Rectal smooth muscle tissue (tissue), 1 donor: ENCODE results near the gene B3GLCT.

ENCODE experiments used
- H3K27ac ChIP-seq: one replicate; pipeline ENCODE4 v1.7.0; 2013; ENCODE audit warnings: low read depth, low read length, inconsistent platforms
- H3K27me3 ChIP-seq: one replicate; pipeline ENCODE4 v1.7.0; 2013; ENCODE audit warnings: low read length; ENCODE audit not compliant: control insufficient read depth, insufficient read depth
- H3K36me3 ChIP-seq: one replicate; pipeline ENCODE4 v1.7.0; 2013; ENCODE audit warnings: low read length; ENCODE audit not compliant: control insufficient read depth, insufficient read depth
- H3K4me1 ChIP-seq: one replicate; pipeline ENCODE4 v1.7.0; 2013; ENCODE audit warnings: low read length; ENCODE audit not compliant: control insufficient read depth, insufficient read depth
- H3K4me3 ChIP-seq: one replicate; pipeline ENCODE4 v1.7.0; 2013; ENCODE audit warnings: low read length
- H3K9ac ChIP-seq: one replicate; pipeline ENCODE4 v1.7.0; 2013; ENCODE audit warnings: low read length

The B3GLCT gene

DNA sequence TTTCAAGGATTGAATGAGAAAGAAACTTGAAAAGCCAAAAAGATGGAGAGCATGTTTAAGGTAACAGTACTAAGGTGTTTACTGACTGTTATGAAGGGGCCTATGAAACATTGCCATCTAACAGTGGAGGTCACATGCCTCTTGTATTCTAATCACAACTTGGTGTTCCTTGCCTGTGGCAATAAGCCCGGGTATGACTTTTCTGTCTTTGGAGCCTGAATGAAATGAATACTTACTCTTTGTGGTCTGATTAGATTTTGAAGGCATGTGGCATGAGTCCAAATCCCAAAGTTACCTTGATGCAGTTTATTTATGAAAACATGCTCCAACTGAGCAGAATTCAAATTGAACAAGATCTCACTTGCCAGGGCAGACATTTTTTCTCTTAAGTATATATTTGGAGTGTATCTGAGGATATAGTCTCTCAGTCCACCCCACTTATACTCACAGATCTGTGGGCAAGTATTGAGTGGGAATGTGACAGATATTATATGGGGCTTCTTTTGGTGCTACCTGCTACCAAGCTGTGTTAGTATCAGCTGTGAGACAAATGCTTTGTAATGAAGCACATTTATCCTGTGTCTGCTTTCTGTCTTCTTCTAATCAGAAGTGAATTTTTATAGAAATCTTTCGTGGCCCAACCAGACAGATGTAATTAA, 67.5 kb downstream of the B3GLCT start:
- Histone ChIP-seq H3K27ac (no peak overlapping the region), H3K4me3 (no peak overlapping the region), H3K27me3 (no peaks in the 10 kb centered on the region), H3K9ac (no peak overlapping the region), H3K4me1 (no peaks in the 10 kb centered on the region), H3K36me3 (peaks cover 4% of the 10 kb centered on the region)

DNA sequence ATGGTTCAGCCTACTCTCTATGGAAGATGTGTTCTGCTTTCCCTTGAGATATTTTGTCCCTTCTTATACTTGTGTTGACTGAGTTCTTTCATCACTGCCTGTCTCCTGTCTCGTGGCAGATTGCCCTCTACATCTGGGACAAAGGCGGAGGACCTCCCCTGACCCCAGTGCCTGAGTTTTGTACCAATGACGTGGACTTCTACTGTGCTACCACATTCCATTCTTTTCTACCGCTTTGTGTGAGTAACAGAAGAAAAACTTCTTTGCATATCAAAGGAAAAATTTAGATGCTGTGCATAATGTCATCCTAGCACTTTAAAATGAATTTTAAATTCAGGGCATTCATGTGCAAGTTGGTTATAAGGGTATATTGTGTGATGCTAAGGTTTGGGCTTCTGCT, 74.6 kb downstream of the B3GLCT start:
- peaks cover 7% of the 10 kb centered on the region for H3K36me3 ChIP-seq
- no peaks in the 10 kb centered on the region for H3K27me3 ChIP-seq
- no peak overlapping the region for H3K27ac ChIP-seq
- H3K4me3 ChIP-seq = no peak overlapping the region
- H3K9ac ChIP-seq = no peak overlapping the region
- H3K4me1 ChIP-seq = no peaks in the 10 kb centered on the region

DNA sequence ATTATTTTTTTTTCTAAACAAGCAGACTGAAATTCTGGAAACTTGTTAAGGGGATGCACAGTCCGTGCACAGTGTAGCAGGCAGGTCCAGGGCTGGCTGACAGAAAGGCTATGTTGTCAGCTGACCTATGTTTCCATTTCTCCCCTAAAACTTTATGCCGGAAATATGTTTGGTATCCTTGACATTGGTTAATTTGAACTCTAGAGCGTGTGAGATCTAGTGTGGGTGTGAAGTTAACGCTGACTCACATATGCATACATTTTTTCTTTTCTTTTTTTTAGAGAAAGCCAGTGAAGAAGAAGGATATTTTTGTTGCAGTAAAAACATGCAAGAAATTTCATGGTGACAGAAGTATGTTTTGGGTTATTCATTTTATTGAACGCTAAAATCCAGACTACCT, 76.6 kb downstream of the B3GLCT start:
- H3K4me1 ChIP-seq = no peaks in the 10 kb centered on the region
- H3K4me3 ChIP-seq = no peak overlapping the region
- peaks cover 3% of the 10 kb centered on the region for H3K36me3 ChIP-seq
- H3K27ac ChIP-seq = no peak overlapping the region
- no peak overlapping the region for H3K9ac ChIP-seq
- H3K27me3 ChIP-seq = no peaks in the 10 kb centered on the region

DNA sequence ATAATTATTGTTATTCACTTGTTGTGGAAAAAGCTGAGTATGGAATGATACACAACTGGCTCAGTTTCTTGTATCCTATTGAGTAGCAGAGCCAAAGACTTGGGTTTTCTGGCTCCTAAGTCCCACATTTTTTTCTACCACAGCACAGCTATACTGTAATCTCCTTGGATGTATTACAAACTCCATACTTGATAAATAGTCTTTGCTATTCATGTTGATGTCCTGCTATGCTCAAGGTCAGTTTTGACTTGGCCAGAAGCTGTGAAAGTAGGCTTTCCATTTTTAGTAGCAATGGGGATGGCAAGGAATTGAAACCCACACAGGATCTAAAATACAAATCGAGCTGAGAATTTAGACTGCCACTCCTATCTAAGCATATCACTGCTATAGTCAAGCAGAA, 79.1 kb downstream of the B3GLCT start:
- H3K4me3 ChIP-seq = no peak overlapping the region
- no peaks in the 10 kb centered on the region for H3K27me3 ChIP-seq
- no peak overlapping the region for H3K27ac ChIP-seq
- peaks cover 3% of the 10 kb centered on the region for H3K36me3 ChIP-seq
- no peaks in the 10 kb centered on the region for H3K4me1 ChIP-seq
- no peak overlapping the region for H3K9ac ChIP-seq

DNA sequence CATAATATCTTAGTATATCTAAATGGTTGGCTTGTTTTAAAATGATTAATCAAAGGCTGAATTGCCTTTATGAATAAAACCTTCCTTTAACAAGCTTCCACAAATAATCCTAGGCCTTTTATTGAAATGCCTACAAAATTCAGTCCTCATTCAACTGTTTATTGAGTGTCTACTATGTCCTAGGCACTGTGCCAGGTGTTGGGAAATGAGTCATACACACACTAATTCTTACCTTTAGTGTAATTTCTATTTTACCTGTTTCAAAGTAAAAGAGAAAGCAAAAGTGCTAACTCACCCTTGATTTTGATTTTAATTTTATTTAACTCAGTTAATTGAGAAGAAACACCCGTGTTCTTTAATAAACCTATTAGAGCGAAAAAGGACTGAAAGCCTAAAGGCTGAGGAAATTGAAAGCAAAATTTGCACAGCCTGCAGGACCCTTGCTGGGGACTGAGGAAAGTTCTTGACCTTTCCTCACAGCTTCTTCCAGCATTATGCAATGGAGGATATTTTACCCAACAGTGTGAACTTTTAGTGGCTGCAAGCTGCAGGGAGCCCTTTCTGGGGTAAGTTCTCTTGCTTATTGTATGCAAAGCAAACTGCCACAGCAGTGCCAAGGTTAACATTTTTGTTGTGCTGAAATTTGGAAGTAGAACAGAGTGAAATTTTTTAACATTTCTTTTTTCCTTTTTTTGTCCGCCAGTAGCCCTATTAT, 83.1 kb downstream of the B3GLCT start:
- H3K4me1 ChIP-seq = no peaks in the 10 kb centered on the region
- H3K36me3 ChIP-seq = no peaks in the 10 kb centered on the region
- no peak overlapping the region for H3K9ac ChIP-seq
- no peaks in the 10 kb centered on the region for H3K27me3 ChIP-seq
- no peak overlapping the region for H3K4me3 ChIP-seq
- no peak overlapping the region for H3K27ac ChIP-seq

DNA sequence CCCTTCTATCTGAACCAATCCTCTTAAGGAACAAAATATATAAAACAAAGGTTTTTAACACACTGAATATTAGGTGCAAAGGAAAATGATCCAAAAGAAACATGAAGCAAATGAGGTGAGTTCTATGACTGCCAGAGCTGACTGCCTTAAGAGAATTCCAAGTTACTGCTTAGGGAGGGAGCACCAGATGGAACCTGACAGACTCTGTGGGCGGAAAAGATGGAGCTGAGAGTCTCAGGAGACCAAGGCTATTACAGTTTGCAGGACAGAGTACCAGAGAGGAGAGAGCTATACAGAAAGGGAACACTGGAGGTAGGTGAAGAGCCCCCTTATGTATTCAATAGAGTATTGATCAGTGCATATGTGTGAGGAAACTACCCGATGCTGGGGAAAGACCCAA, 87.2 kb downstream of the B3GLCT start:
- Histone ChIP-seq H3K4me3 (no peak overlapping the region), H3K4me1 (no peaks in the 10 kb centered on the region), H3K9ac (no peak overlapping the region), H3K36me3 (peaks cover 3% of the 10 kb centered on the region), H3K27ac (no peak overlapping the region), H3K27me3 (no peaks in the 10 kb centered on the region)

DNA sequence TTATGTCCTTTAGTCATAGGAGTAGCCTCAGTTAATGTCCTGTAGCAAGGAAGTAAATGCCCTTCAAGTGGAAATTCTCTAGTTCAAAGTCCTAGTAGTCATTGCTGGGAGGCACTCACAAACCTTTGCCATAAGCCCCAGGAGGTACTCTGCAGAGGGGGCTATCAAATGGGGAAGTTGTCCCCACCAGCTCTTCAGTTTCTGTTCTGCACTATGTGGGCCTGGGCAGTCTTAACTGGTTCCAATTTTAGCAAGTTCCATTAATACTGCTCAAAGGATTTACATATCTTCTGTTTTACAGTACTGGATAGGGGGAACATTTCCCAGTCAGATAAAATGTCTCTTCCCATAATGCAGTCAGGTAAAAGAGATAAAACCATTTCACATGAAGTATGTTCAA, 101.3 kb downstream of the B3GLCT start:
- no peaks in the 10 kb centered on the region for H3K36me3 ChIP-seq
- no peak overlapping the region for H3K27ac ChIP-seq
- H3K4me3 ChIP-seq = no peak overlapping the region
- H3K4me1 ChIP-seq = no peaks in the 10 kb centered on the region
- no peaks in the 10 kb centered on the region for H3K27me3 ChIP-seq
- H3K9ac ChIP-seq = no peak overlapping the region

DNA sequence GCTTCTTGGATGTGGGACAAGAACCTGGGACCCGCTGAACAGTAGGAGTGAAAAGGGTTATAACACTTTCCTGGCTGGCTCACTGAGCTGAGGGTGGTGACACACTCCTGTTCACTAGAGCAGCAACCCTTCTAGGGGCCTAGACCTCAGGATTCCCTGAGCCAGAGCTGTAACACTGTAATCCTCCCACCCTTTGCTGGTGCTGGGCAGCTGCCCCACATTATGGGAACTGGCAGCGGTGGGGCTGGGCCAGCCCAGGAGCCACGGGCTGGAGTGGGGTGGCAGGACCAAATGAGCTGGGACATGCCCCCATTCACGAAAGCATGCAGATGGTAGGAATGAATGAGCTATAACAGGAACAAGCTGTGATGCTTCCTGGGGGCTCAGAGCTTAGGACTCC, 110.6 kb downstream of the B3GLCT start:
- Histone ChIP-seq H3K36me3 (no peaks in the 10 kb centered on the region), H3K9ac (no peak overlapping the region), H3K27ac (no peak overlapping the region), H3K27me3 (no peaks in the 10 kb centered on the region), H3K4me3 (no peak overlapping the region), H3K4me1 (no peaks in the 10 kb centered on the region)

DNA sequence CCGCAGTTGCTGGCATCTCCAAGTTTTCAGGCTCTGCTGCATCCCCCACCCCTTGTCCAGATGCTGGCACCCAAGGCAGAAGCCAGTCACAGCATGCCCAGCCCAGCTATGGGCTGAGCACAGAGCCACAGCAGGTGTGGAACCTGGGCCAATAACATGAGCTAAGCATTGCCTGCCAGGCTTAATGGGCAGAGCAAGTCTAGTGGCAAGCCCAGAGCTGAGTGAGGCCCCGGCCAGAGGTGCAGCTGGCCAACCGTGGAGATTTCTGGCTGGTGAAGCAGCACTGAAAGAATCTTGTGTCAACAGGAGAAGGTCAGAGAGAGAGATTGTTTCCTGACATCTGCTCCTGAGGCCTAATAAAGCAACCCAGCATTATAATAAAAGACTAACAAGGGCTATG, 111.0 kb downstream of the B3GLCT start:
- Histone ChIP-seq H3K4me3 (no peak overlapping the region), H3K27me3 (no peaks in the 10 kb centered on the region), H3K36me3 (no peaks in the 10 kb centered on the region), H3K4me1 (no peaks in the 10 kb centered on the region), H3K9ac (no peak overlapping the region), H3K27ac (no peak overlapping the region)

DNA sequence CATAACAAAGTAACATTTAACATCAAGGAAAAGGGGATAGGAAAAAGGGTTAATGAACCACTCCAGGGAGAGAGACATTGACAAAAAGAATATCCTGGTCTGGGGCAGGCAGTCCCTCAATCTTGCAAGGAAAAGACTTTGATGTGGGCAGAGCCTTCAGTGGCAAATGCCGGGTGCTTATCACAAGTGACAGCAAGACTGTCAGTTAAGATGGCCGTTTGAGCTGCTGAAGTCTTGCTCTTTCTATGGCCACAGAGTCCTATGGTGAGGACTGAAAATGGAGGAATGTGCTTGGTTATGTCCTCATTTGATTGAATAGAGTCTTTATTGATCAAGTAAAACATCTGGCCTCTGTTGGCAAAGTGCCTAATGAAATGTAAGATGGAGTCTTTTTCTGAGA, 112.1 kb downstream of the B3GLCT start:
- H3K27me3 ChIP-seq = no peaks in the 10 kb centered on the region
- H3K4me1 ChIP-seq = no peaks in the 10 kb centered on the region
- no peak overlapping the region for H3K27ac ChIP-seq
- no peak overlapping the region for H3K9ac ChIP-seq
- H3K4me3 ChIP-seq = no peak overlapping the region
- H3K36me3 ChIP-seq = no peaks in the 10 kb centered on the region

DNA sequence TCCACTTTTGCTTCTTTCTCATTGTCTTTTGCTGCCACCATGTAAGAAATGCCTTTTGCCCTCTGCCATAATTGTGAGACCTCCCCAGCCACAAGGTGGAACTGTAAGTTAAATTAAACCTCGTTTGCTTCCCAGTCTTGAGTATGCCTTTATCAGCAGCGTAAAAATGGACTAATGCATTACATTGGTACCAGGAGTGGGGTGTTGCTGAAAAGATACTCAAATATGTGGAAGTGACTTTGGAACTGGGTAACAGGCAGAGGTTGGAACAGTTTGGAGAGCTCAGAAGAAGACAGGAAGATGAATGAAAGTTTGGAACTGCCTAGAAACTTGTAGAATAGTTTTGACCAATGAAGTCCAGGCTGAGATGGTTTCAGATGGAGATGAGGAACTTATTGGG, 115.2 kb downstream of the B3GLCT start:
- Histone ChIP-seq H3K9ac (no peak overlapping the region), H3K4me3 (no peak overlapping the region), H3K27ac (no peak overlapping the region), H3K27me3 (no peaks in the 10 kb centered on the region), H3K36me3 (peaks cover 2% of the 10 kb centered on the region), H3K4me1 (no peaks in the 10 kb centered on the region)

DNA sequence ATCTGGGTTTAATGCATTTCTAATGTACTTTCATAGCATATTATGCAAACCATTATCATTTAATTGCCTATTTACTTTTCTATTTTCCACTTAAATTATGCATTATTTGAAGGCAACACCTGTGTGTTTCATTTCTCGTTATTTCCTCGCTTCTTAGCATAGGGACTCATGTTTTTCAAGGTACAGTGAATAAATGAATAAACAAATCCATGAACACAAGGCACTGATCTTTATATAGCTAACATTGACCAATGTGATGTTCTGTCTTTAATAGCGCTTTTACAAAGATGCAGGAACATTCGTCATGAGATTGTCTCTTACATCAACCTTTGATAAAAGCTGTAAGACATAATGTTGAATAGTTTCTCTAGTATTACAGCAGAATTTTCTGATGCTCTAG, 121.2 kb downstream of the B3GLCT start:
- Histone ChIP-seq H3K36me3 (peaks cover 2% of the 10 kb centered on the region), H3K27ac (no peak overlapping the region), H3K27me3 (no peaks in the 10 kb centered on the region), H3K4me3 (no peak overlapping the region), H3K4me1 (no peaks in the 10 kb centered on the region), H3K9ac (no peak overlapping the region)

DNA sequence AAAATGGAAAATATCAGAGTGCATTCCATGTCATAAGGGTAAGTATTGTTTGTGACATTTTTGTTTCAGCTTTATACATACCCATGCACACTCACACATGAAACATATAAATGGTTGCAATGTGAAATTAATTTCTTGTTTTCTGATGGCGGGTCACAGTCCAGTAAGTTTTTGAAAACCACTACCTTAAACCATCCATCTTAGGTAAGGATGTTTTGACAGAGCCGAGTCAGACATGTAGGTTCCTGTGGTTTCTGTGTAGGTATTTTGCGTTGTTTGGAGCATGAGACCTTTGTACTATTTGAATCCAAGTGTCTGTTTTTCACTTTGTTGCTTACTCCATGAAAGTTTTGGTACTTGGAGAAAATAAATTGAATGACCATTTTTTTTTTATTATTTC, 121.7 kb downstream of the B3GLCT start:
- H3K27me3 ChIP-seq = no peaks in the 10 kb centered on the region
- H3K4me1 ChIP-seq = no peaks in the 10 kb centered on the region
- no peak overlapping the region for H3K4me3 ChIP-seq
- peaks cover 2% of the 10 kb centered on the region for H3K36me3 ChIP-seq
- H3K27ac ChIP-seq = no peak overlapping the region
- no peak overlapping the region for H3K9ac ChIP-seq
